ENCODE data around the gene NME5.
"Not testable (repeated sequence)": the region's sequence is repeated elsewhere in the genome, so short reads cannot be mapped to it uniquely, and the experiment has no call there.

NME5 gene

DNA sequence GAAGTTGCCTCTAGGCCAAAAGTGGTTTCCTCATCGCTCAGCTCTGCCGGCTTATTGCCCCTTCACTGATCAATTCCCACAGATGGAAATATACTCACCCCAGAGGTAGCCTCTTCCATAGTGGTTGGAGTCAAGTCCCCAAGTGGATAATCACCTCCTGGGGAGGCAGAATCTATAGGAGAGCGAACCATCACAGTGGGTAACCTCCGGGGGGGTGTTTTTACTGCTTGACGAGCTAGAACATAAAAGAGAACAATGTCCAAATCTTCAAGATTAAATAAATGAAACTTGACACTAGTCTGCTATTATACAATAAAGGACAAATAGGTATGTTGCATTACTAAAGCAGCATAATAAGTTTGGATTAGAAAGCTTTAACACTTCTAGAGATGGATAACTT is 29.9 kb upstream of the NME5 start:
- H3K4me1 ChIP-seq (ENCODE audit: control insufficient read depth, insufficient read depth, low read length), result no peaks in the 10 kb centered on the region
- no peak overlapping the region for H3K4me3 ChIP-seq (ENCODE audit: low read length)
- H3K27me3 ChIP-seq (replicated peaks; ENCODE audit: control insufficient read depth, insufficient read depth, low read length), result no peaks in the 10 kb centered on the region
- no peaks in the 10 kb centered on the region for H3K9me3 ChIP-seq (ENCODE audit: control insufficient read depth, low read length)
- H3K9ac ChIP-seq (ENCODE audit: low read length), result no peak overlapping the region
- no peak for DNase-seq (ENCODE audit: low read depth)
- H3K36me3 ChIP-seq (ENCODE audit: control insufficient read depth, insufficient read depth, low read length, severe bottlenecking), result peaks cover 90% of the 10 kb centered on the region

DNA sequence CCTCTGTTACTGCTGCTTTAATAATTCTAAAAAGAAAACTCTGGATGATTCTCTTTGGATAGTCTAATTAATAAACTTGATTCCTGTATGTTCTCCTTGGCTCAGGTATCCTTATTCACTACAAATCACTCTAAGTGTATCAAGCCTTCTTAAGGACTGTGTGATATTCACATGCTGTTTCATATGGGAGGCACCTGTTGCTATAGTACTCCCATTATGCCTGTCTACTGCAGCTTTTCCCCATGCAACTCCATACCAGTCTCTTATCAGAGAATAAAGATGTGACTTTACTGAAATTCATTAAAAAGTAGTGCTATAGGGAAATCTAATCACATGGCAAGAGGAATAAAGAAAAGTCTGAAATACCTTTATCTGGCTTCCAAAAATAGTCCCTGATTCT is 24.5 kb upstream of the NME5 start:
- no peaks in the 10 kb centered on the region for H3K9me3 ChIP-seq (ENCODE audit: control insufficient read depth, low read length)
- H3K36me3 ChIP-seq (ENCODE audit: control insufficient read depth, insufficient read depth, low read length, severe bottlenecking), result peaks cover 100% of the 10 kb centered on the region
- H3K4me1 ChIP-seq (ENCODE audit: control insufficient read depth, insufficient read depth, low read length), result no peaks in the 10 kb centered on the region
- H3K4me3 ChIP-seq (ENCODE audit: low read length), result no peak overlapping the region
- DNase-seq (ENCODE audit: low read depth), result no peak
- H3K27me3 ChIP-seq (replicated peaks; ENCODE audit: control insufficient read depth, insufficient read depth, low read length), result no peaks in the 10 kb centered on the region
- H3K9ac ChIP-seq (ENCODE audit: low read length), result no peak overlapping the region

DNA sequence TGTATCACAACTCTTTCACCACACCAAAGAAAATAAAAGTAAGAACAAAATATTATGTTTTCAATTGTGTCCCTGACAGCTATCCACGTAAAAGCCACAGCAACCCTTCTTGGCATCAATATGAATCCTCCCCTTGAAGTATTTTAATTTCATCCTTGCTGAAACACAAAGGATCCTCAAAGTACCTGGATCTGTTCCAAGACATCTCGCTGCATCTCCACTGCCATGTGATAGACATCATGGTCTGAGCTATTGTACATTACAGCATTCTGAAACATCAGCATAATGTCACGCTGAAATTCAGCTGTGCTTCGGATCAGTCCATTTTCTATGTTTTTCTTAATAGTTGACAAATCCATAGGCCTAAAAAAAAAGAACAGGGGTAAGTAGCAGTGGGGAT is 21.5 kb upstream of the NME5 start:
- H3K9ac ChIP-seq (ENCODE audit: low read length), result no peak overlapping the region
- peaks cover 2% of the 10 kb centered on the region for H3K4me1 ChIP-seq (ENCODE audit: control insufficient read depth, insufficient read depth, low read length)
- H3K4me3 ChIP-seq (ENCODE audit: low read length), result no peak overlapping the region
- H3K9me3 ChIP-seq (ENCODE audit: control insufficient read depth, low read length), result no peaks in the 10 kb centered on the region
- DNase-seq (ENCODE audit: low read depth), result no peak
- H3K36me3 ChIP-seq (ENCODE audit: control insufficient read depth, insufficient read depth, low read length, severe bottlenecking), result peaks cover 95% of the 10 kb centered on the region
- no peaks in the 10 kb centered on the region for H3K27me3 ChIP-seq (replicated peaks; ENCODE audit: control insufficient read depth, insufficient read depth, low read length)

DNA sequence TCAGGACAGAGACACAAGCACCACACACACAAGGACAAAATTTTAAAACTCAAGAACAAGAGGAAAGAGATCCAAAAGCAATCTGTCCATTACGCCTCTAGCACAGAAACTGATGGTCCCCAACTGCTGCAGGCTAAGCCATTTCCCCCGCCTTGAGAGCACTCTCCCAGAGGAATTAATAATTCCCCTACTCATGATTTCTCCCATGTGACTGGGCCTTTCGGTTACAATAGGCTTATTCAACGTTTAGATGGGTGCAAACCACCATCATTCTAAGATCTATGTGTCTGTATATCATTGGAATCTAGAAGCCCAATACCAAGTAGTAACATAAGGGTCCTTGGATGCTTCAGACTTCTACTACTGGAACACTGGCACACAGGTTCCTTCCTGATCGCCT is 20.4 kb upstream of the NME5 start:
- Histone ChIP-seq H3K9ac (ENCODE audit: low read length) (no peak overlapping the region), H3K4me1 (ENCODE audit: control insufficient read depth, insufficient read depth, low read length) (peaks cover 2% of the 10 kb centered on the region), H3K27me3 (replicated peaks; ENCODE audit: control insufficient read depth, insufficient read depth, low read length) (no peaks in the 10 kb centered on the region), H3K4me3 (ENCODE audit: low read length) (no peak overlapping the region), H3K36me3 (ENCODE audit: control insufficient read depth, insufficient read depth, low read length, severe bottlenecking) (peaks cover 85% of the 10 kb centered on the region), H3K9me3 (ENCODE audit: control insufficient read depth, low read length) (no peaks in the 10 kb centered on the region)
- DNase-seq (ENCODE audit: low read depth), result no peak

DNA sequence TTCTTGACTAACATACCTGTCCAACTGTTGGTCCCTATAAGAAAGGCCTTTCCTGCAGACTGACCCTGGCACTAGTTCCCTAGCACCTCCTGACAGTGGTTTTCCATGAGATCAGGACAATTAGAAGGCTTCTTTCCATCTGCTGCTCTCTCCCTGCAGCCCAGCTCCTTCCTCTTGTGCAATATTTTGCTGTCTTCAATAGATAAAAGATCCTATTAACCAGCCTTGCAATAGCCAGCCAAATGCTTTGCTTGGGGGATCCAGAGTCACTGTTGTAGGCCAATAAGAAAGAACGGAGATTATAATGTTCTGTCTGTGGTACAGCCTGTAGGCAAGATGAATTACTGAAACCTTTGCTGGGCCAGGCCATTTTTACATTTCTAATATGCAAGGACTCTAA is 18.4 kb upstream of the NME5 start:
- Histone ChIP-seq H3K4me3 (ENCODE audit: low read length) (no peak overlapping the region), H3K27me3 (replicated peaks; ENCODE audit: control insufficient read depth, insufficient read depth, low read length) (no peaks in the 10 kb centered on the region), H3K9ac (ENCODE audit: low read length) (no peak overlapping the region), H3K4me1 (ENCODE audit: control insufficient read depth, insufficient read depth, low read length) (peaks cover 3% of the 10 kb centered on the region), H3K36me3 (ENCODE audit: control insufficient read depth, insufficient read depth, low read length, severe bottlenecking) (peaks cover 65% of the 10 kb centered on the region), H3K9me3 (ENCODE audit: control insufficient read depth, low read length) (no peaks in the 10 kb centered on the region)
- DNase-seq (ENCODE audit: low read depth), result no peak

DNA sequence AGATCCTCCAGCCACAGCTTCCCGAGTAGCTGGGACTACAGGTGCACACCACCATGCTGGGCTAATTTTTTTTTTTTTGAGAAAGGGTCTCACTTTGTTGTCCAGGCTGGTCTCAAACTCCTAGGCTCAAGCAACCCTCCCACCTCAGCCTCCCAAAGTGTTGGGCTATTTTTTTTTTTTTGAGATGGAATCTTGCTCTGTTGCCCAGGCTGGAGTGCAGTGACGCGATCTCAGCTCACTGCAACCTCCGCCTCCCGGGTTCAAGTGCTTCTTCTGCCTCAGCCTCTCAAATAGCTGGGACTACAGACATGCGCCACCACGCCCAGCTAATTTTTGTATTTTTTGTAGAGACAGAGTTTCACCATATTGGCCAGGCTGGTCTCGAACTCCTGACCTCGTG is 16.7 kb upstream of the NME5 start:
- H3K4me3 ChIP-seq (ENCODE audit: low read length); H3K27me3 ChIP-seq (replicated peaks; ENCODE audit: control insufficient read depth, insufficient read depth, low read length); H3K4me1 ChIP-seq (ENCODE audit: control insufficient read depth, insufficient read depth, low read length); H3K9ac ChIP-seq (ENCODE audit: low read length); H3K9me3 ChIP-seq (ENCODE audit: control insufficient read depth, low read length); DNase-seq (ENCODE audit: low read depth): not testable (repeated sequence)
- peaks cover 48% of the 10 kb centered on the region for H3K36me3 ChIP-seq (ENCODE audit: control insufficient read depth, insufficient read depth, low read length, severe bottlenecking)

DNA sequence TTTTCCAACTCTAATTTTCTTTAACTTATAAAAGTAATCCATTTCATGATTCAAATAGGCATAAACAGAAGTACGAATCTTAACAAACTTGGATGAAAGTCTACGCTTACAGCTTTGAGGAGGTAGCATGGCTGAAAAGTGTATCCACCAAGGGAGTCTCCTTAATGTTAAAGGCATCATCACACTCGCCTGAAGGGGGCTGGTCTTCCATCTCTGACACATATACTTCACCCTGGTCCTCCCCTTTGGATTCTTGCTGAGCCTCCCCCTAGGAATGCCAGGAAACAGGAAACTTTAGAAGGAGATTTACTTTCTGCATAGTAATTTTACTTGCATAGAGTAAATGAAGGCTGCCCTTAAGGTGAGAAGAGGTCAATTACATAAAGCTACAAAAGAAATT is 10.3 kb upstream of the NME5 start:
- H3K9me3 ChIP-seq (ENCODE audit: control insufficient read depth, low read length), result no peaks in the 10 kb centered on the region
- DNase-seq (ENCODE audit: low read depth), result no peak
- no peak overlapping the region for H3K4me3 ChIP-seq (ENCODE audit: low read length)
- no peaks in the 10 kb centered on the region for H3K36me3 ChIP-seq (ENCODE audit: control insufficient read depth, insufficient read depth, low read length, severe bottlenecking)
- H3K27me3 ChIP-seq (replicated peaks; ENCODE audit: control insufficient read depth, insufficient read depth, low read length), result no peaks in the 10 kb centered on the region
- H3K4me1 ChIP-seq (ENCODE audit: control insufficient read depth, insufficient read depth, low read length), result peaks cover 6% of the 10 kb centered on the region
- no peak overlapping the region for H3K9ac ChIP-seq (ENCODE audit: low read length)

DNA sequence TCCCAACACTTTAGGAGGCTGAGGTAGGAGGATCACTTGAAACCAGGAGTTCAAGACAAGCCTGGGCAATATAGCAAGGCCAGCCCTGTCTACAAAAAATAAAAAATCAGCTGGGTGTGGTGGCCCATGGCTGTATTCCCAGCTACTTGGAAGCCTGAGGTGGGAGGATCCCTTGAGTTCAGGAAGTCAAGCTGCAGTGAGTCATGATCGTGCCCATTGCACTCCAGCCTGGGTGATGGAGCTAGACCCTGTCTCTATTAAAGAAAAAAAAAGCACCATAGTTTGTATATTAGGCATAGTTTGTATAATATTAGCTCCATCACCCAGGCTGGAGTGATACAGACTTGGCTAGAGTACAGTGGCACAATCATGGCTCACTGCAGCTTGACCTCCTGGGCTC is 9.6 kb upstream of the NME5 start:
- Histone ChIP-seq H3K27me3 (replicated peaks; ENCODE audit: control insufficient read depth, insufficient read depth, low read length) (no peaks in the 10 kb centered on the region), H3K4me3 (ENCODE audit: low read length) (no peak overlapping the region), H3K9ac (ENCODE audit: low read length) (no peak overlapping the region), H3K4me1 (ENCODE audit: control insufficient read depth, insufficient read depth, low read length) (peaks cover 6% of the 10 kb centered on the region), H3K9me3 (ENCODE audit: control insufficient read depth, low read length) (no peaks in the 10 kb centered on the region), H3K36me3 (ENCODE audit: control insufficient read depth, insufficient read depth, low read length, severe bottlenecking) (no peaks in the 10 kb centered on the region)
- DNase-seq (ENCODE audit: low read depth), result peak; percentile 45

DNA sequence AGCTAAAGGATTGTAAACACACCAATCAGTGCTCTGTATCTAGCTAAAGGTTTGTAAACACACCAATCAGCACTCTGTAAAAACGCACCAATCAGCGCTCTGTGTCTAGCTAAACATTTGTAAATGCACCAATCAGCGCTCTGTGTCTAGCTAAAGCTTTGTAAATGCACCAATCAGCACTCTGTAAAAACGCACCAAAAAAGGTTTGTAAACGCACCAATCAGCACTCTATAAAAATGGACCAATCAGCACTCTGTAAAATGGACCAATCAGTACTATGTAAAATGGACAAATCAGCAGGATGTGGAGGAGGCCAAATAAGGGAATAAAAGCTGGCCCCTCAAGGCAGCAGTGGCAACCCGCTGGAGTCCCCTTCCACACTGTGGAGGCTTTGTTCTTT is 4.3 kb upstream of the NME5 start:
- not testable (repeated sequence) for H3K36me3 ChIP-seq (ENCODE audit: control insufficient read depth, insufficient read depth, low read length, severe bottlenecking); H3K9me3 ChIP-seq (ENCODE audit: control insufficient read depth, low read length); DNase-seq (ENCODE audit: low read depth); H3K27me3 ChIP-seq (replicated peaks; ENCODE audit: control insufficient read depth, insufficient read depth, low read length); H3K4me1 ChIP-seq (ENCODE audit: control insufficient read depth, insufficient read depth, low read length); H3K9ac ChIP-seq (ENCODE audit: low read length); H3K4me3 ChIP-seq (ENCODE audit: low read length)

DNA sequence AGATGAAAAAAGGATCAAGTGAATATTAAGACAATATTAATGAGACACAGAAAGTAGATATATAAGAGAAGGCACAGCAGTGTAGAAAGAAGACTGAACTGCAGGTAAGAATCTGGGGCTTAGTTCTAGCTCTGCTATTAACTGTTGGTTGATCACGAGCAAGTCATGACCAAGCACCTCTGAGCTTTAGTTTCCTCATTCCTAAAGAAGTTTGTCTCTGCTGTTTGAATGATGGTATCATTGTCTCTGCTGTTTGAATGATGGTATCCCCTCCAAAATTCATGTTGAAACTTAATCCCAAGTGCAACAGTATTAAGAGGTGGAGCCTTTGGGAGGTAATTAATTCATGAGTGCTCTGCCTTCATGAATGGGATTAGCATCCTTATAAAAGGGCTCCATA is 2.5 kb upstream of the NME5 start:
- no peak overlapping the region for H3K9ac ChIP-seq (ENCODE audit: low read length)
- DNase-seq (ENCODE audit: low read depth), result no peak
- H3K4me1 ChIP-seq (ENCODE audit: control insufficient read depth, insufficient read depth, low read length), result no peaks in the 10 kb centered on the region
- no peaks in the 10 kb centered on the region for H3K9me3 ChIP-seq (ENCODE audit: control insufficient read depth, low read length)
- H3K27me3 ChIP-seq (replicated peaks; ENCODE audit: control insufficient read depth, insufficient read depth, low read length), result no peaks in the 10 kb centered on the region
- H3K36me3 ChIP-seq (ENCODE audit: control insufficient read depth, insufficient read depth, low read length, severe bottlenecking), result no peaks in the 10 kb centered on the region
- no peak overlapping the region for H3K4me3 ChIP-seq (ENCODE audit: low read length)

DNA sequence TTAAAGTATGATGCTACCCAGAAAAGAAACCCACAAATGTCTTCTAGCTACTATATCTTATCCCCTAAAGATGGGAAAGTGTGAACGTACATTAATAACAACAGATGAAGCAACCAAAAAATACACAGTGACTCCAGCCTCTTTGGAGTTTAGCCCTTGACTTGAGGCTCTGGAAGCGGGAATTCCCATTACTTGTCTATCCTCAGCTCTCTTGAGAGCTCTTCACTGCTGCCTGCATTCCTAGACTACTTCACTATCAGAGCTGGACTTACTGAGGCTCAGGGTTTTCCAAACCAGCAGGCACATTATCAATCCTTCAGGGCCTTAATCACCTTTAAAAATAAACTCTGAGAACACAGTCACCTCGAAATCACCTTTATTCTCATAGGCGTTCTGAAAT is 1.0 kb upstream of the NME5 start:
- Histone ChIP-seq H3K27me3 (replicated peaks; ENCODE audit: control insufficient read depth, insufficient read depth, low read length) (no peaks in the 10 kb centered on the region), H3K9me3 (ENCODE audit: control insufficient read depth, low read length) (no peaks in the 10 kb centered on the region), H3K4me1 (ENCODE audit: control insufficient read depth, insufficient read depth, low read length) (no peaks in the 10 kb centered on the region), H3K4me3 (ENCODE audit: low read length) (no peak overlapping the region), H3K36me3 (ENCODE audit: control insufficient read depth, insufficient read depth, low read length, severe bottlenecking) (no peaks in the 10 kb centered on the region), H3K9ac (ENCODE audit: low read length) (no peak overlapping the region)
- DNase-seq (ENCODE audit: low read depth), result no peak

DNA sequence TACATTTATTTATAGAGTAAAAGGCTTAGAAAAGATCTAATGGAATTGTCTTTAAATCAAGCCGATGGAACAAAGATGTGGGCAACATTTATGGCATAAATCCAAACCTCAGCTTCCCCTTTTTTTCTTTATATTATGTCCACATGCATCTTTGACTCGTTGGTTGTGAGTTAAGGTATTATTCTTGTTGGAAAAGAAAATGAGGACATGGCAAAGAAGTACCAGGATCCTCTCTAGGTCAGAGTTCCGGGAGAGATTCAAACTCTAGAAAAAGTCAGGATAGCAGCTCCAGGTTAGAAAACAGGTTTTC is 508 bp upstream of the NME5 start:
- peak overlapping the region; percentile 85 for H3K4me3 ChIP-seq (ENCODE audit: low read length)
- DNase-seq (ENCODE audit: low read depth), result no peak
- H3K9me3 ChIP-seq (ENCODE audit: control insufficient read depth, low read length), result no peaks in the 10 kb centered on the region
- H3K4me1 ChIP-seq (ENCODE audit: control insufficient read depth, insufficient read depth, low read length), result no peaks in the 10 kb centered on the region
- no peaks in the 10 kb centered on the region for H3K36me3 ChIP-seq (ENCODE audit: control insufficient read depth, insufficient read depth, low read length, severe bottlenecking)
- no peak overlapping the region for H3K9ac ChIP-seq (ENCODE audit: low read length)
- no peaks in the 10 kb centered on the region for H3K27me3 ChIP-seq (replicated peaks; ENCODE audit: control insufficient read depth, insufficient read depth, low read length)
